HG02623 (cell line): ENCODE data around the gene ZNF775.

ENCODE experiments used
- ATAC-seq: cut with Tn5 transposase; IDR thresholded peaks from one replicate; pipeline ENCODE4 v1.9.1; 2021; ENCODE audit warnings: moderate library complexity; ENCODE audit not compliant: unreplicated experiment

Gene ZNF775

GRCh38 chr7:150378853-150379440 is at the start of gene ZNF775:
Gene ZNF775, plus strand, starts transcription at chr7:150379330. Its CDS starts 9,141 bp downstream, at chr7:150388471.
- peak; percentile 75 for ATAC-seq

- ATAC-seq, result no peak
These were observed 49.6 kb upstream of the ZNF775 start for GRCh38 chr7:150329331-150330120.

- no peak for ATAC-seq
These were observed 48.8 kb upstream of the ZNF775 start for GRCh38 chr7:150330211-150330885.

- no peak for ATAC-seq
These were observed 46.1 kb upstream of the ZNF775 start for GRCh38 chr7:150332852-150333635.

GRCh38 chr7:150333659-150334058 is 45.5 kb upstream of the ZNF775 start:
- ATAC-seq, result no peak

GRCh38 chr7:150334108-150334507 is 45.0 kb upstream of the ZNF775 start:
- no peak for ATAC-seq

GRCh38 chr7:150335108-150335773 is 43.9 kb upstream of the ZNF775 start:
- ATAC-seq, result no peak

GRCh38 chr7:150335774-150336112 is 43.4 kb upstream of the ZNF775 start:
- no peak for ATAC-seq

- ATAC-seq, result no peak
These were observed 42.4 kb upstream of the ZNF775 start for GRCh38 chr7:150336746-150337145.

- ATAC-seq, result no peak
These were observed 42.0 kb upstream of the ZNF775 start for GRCh38 chr7:150337179-150337578.

- ATAC-seq, result no peak
These were observed 41.5 kb upstream of the ZNF775 start for GRCh38 chr7:150337659-150338081.

GRCh38 chr7:150338166-150338829 is 40.8 kb upstream of the ZNF775 start:
- ATAC-seq, result no peak

GRCh38 chr7:150339409-150339809 is 39.7 kb upstream of the ZNF775 start:
- ATAC-seq, result no peak

- no peak for ATAC-seq
These were observed 38.9 kb upstream of the ZNF775 start for GRCh38 chr7:150340024-150340749.

GRCh38 chr7:150340875-150341262 is 38.3 kb upstream of the ZNF775 start:
- ATAC-seq, result no peak

GRCh38 chr7:150341263-150342120 is 37.6 kb upstream of the ZNF775 start, which contains the start of gene RARRES2:
Gene RARRES2, minus strand, starts transcription at chr7:150341629. Its CDS starts 1,020 bp downstream, at chr7:150340609.
- no peak for ATAC-seq

- ATAC-seq, result no peak
These were observed 37.1 kb upstream of the ZNF775 start for GRCh38 chr7:150342121-150342408.

GRCh38 chr7:150343225-150343624 is 35.9 kb upstream of the ZNF775 start:
- ATAC-seq, result no peak

GRCh38 chr7:150344299-150344698 is 34.8 kb upstream of the ZNF775 start:
- ATAC-seq, result no peak
